ENCODE measurements around the gene SOX13. TPM values are rescaled to one million over a fixed set of nuclear protein-coding genes. Genes with fewer than 3 reads are reported as not detected.

SOX13 gene
- total RNA-seq, 1 experiment from 2014 or later: 21.8 TPM

DNA sequence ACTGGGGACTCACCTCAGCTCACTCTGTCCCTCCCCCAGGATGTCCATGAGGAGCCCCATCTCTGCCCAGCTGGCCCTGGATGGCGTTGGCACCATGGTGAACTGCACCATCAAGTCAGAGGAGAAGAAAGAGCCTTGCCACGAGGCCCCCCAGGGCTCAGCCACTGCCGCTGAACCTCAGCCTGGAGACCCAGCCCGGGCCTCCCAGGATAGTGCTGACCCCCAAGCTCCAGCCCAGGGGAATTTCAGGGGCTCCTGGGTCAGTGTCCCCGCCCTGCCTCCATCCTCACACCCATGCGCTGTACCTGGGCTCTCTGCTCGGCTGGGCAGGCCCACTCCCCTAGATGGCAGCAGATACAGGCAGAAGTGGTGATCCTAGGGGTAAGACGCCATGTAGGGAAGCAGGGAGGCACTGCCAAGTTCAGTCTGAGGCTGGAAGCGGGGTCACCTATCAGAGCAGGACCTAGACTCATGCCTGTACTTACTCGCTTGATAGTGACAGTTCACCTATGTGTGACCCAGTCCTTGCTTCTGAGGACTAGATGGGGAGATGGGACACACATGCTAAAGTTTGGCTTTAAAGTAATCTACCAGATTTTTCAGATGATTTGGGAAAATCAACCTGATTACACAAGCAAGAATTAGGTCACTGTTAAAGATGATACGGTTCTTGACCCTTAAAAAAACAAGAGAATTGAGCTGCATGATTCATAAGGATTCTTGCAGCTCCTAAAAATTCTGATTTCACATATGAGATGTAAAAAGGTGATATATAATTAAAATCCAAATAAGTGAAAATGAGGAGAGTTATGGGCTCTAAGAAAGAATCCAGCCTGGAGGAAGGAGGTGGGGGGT is 40.2 kb downstream of the SOX13 start:
- Mint-ChIP-seq H3K9me3 (ENCODE audit: low read depth, unreplicated experiment) (no peaks in the 10 kb centered on the region), H3K4me1 (ENCODE audit: low read depth, unreplicated experiment) (peaks cover 11% of the 10 kb centered on the region), H3K27ac (ENCODE audit: unreplicated experiment) (no peak overlapping the region), H3K4me3 (ENCODE audit: low read depth, unreplicated experiment) (no peak overlapping the region), H3K27me3 (ENCODE audit: unreplicated experiment) (no peaks in the 10 kb centered on the region), H3K36me3 (ENCODE audit: insufficient read depth, unreplicated experiment) (peaks cover 4% of the 10 kb centered on the region)
- intact Hi-C loops (cut with micrococcal nuclease; ENCODE audit: unreplicated experiment): no loop called here
- no TSS peak for BruUV-seq (replicated peaks)
- CTCF ChIA-PET: interaction anchor here (0.6 to 0.7 kb wide), 2 partner anchors 80 to 94 kb away, joined by 4 to 5 read pairs; no protein-coding TSS in a partner anchor
- DNase-seq: no peak
- TF ChIP-seq, protein P1, sequence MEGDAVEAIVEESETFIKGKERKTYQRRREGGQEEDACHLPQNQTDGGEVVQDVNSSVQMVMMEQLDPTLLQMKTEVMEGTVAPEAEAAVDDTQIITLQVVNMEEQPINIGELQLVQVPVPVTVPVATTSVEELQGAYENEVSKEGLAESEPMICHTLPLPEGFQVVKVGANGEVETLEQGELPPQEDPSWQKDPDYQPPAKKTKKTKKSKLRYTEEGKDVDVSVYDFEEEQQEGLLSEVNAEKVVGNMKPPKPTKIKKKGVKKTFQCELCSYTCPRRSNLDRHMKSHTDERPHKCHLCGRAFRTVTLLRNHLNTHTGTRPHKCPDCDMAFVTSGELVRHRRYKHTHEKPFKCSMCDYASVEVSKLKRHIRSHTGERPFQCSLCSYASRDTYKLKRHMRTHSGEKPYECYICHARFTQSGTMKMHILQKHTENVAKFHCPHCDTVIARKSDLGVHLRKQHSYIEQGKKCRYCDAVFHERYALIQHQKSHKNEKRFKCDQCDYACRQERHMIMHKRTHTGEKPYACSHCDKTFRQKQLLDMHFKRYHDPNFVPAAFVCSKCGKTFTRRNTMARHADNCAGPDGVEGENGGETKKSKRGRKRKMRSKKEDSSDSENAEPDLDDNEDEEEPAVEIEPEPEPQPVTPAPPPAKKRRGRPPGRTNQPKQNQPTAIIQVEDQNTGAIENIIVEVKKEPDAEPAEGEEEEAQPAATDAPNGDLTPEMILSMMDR (IDR thresholded peaks at IDR 0.05; ENCODE audit: unreplicated experiment): no peak

DNA sequence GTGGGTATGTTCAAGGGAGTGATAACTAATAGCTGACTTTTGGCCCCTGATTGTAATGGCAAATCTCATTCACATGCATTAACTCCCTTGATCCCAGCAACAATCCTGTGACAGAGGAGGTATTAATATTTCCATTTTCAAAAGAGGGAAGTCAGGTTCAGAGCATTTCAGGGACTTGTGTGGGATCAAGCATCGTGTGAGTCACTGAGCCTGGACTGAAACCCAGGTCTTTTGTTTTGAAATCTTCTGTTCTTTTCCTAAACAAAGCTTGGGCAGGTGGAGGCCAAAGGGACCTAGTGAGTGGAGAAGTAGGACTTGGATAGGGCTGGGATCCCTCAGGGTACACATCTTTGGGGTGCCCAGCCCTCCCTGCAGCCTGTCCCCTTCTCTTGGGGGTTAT is 41.0 kb downstream of the SOX13 start:
- DNase-seq: no peak
- TF ChIP-seq, protein P1 (IDR thresholded peaks at IDR 0.05; ENCODE audit: unreplicated experiment): no peak
- no peak overlapping the region for H3K4me3 Mint-ChIP-seq (ENCODE audit: low read depth, unreplicated experiment)
- intact Hi-C loops (cut with micrococcal nuclease; ENCODE audit: unreplicated experiment): no loop called here
- CTCF ChIA-PET: interaction anchor here (0.8 kb wide), 1 partner anchor 52 kb away, joined by 3 read pairs; no protein-coding TSS in a partner anchor
- H3K36me3 Mint-ChIP-seq (ENCODE audit: insufficient read depth, unreplicated experiment): peaks cover 4% of the 10 kb centered on the region
- H3K27me3 Mint-ChIP-seq (ENCODE audit: unreplicated experiment): no peaks in the 10 kb centered on the region
- H3K9me3 Mint-ChIP-seq (ENCODE audit: low read depth, unreplicated experiment): no peaks in the 10 kb centered on the region
- H3K4me1 Mint-ChIP-seq (ENCODE audit: low read depth, unreplicated experiment): peaks cover 11% of the 10 kb centered on the region
- no peak overlapping the region for H3K27ac Mint-ChIP-seq (ENCODE audit: unreplicated experiment)
- no TSS peak for BruUV-seq (replicated peaks)

DNA sequence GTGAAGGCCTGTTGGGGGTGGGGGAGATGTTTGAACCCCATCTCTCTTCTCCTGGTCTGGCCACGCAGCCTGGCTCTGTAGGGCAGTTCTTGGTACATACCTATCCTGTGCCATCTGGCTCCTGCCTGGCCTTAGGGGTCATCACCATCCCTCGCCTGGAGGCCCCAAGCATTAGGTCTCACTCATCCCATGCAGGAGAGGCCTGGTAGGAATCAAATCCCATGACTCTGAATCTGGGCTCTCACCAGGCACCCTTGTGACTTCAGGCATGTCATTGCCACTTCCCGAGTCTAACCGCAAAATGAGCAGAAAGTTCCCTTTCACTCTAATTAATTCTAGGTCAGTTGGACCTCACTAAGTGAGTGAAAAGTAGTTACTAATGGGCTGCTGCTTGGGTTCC is 41.7 kb downstream of the SOX13 start:
- no peaks in the 10 kb centered on the region for H3K27me3 Mint-ChIP-seq (ENCODE audit: unreplicated experiment)
- no peaks in the 10 kb centered on the region for H3K9me3 Mint-ChIP-seq (ENCODE audit: low read depth, unreplicated experiment)
- CTCF ChIA-PET: interaction anchor here (0.8 kb wide), 1 partner anchor 53 kb away, joined by 3 read pairs; no protein-coding TSS in a partner anchor
- TF ChIP-seq, protein P1 (IDR thresholded peaks at IDR 0.05; ENCODE audit: unreplicated experiment): no peak
- H3K4me3 Mint-ChIP-seq (ENCODE audit: low read depth, unreplicated experiment): no peak overlapping the region
- DNase-seq: no peak
- no peak overlapping the region for H3K27ac Mint-ChIP-seq (ENCODE audit: unreplicated experiment)
- no TSS peak for BruUV-seq (replicated peaks)
- intact Hi-C loops (cut with micrococcal nuclease; ENCODE audit: unreplicated experiment): no loop called here
- peaks cover 11% of the 10 kb centered on the region for H3K4me1 Mint-ChIP-seq (ENCODE audit: low read depth, unreplicated experiment)
- peaks cover 4% of the 10 kb centered on the region for H3K36me3 Mint-ChIP-seq (ENCODE audit: insufficient read depth, unreplicated experiment)

DNA sequence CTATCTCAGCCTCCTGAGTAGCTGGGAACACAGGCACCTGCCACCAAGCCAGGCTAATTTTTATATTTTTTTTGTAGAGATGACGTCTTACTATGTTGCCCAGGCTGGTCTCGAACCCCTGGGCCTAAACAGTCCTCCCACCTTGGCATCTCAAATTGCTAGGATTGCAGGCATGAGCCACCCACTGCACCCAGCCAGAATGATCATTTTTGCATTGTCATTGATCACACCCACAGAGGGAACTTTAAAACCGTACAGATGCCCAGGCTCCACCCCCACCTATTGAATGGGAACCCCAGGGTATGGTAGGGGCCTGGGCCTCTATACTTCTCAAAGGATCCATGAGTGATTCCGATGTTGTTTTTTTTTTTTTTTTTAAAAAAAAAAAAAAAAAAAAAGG is 42.2 kb downstream of the SOX13 start:
- H3K4me1 Mint-ChIP-seq (ENCODE audit: low read depth, unreplicated experiment): peaks cover 11% of the 10 kb centered on the region
- H3K4me3 Mint-ChIP-seq (ENCODE audit: low read depth, unreplicated experiment): no peak overlapping the region
- intact Hi-C loops (cut with micrococcal nuclease; ENCODE audit: unreplicated experiment): no loop called here
- no peak for DNase-seq
- no TSS peak for BruUV-seq (replicated peaks)
- no peak overlapping the region for H3K27ac Mint-ChIP-seq (ENCODE audit: unreplicated experiment)
- H3K9me3 Mint-ChIP-seq (ENCODE audit: low read depth, unreplicated experiment): no peaks in the 10 kb centered on the region
- CTCF ChIA-PET: interaction anchor here (0.6 kb wide), 2 partner anchors 28 to 869 kb away, joined by 3 to 5 read pairs; no protein-coding TSS in a partner anchor
- H3K36me3 Mint-ChIP-seq (ENCODE audit: insufficient read depth, unreplicated experiment): peaks cover 4% of the 10 kb centered on the region
- TF ChIP-seq, protein P1 (IDR thresholded peaks at IDR 0.05; ENCODE audit: unreplicated experiment): no peak
- no peaks in the 10 kb centered on the region for H3K27me3 Mint-ChIP-seq (ENCODE audit: unreplicated experiment)

Measured in Calu3 (cell line).